GM21515 (cell line): Measurements from ENCODE around the gene SPNS3.

Source experiments
- ATAC-seq: cut with Tn5 transposase; IDR thresholded peaks from one replicate; pipeline ENCODE4 v1.9.1; 2021; ENCODE audit not compliant: unreplicated experiment

SPNS3 gene

DNA sequence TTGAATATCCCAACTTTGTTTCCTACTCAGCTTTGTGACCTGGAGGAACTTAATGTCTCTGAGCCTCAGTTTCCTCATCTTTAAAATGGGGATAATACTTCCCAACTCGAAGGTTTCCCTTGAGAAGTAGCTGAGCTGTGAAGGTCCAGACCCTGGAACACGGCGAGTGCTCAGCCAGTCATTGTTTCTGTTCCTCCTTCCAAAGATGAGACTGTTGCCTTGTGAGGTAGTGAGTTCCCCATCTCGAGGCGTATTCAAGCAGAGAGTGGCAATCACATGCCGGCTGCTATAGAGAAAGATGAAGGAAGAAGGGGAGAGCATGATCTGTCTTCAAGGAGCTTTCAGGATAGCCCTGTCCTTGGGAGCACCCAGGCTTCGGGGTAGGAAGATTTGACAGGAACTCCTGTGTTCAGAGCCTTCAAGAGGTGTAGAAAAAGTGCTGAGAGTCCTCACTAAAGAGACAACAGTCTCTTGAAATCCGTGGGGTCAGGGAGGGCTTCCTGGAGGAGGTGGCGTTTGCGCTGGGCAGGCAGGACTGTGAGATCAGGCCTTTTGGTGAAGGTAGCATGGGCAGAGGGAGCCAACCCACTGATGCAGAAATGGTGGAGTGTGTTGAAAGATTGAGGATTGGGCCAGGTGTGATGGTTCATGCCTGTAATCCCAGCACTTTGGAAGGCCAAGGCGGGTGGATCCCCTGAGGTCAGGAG lies 92.1 kb downstream of the SPNS3 start:
- no peak for ATAC-seq

GRCh38 chr17:4527134-4527533 lies 93.4 kb downstream of the SPNS3 start:
- no peak for ATAC-seq

GRCh38 chr17:4527566-4528125 lies 93.9 kb downstream of the SPNS3 start:
- no peak for ATAC-seq

GRCh38 chr17:4529533-4530152 lies 95.9 kb downstream of the SPNS3 start:
- ATAC-seq, result no peak

GRCh38 chr17:4530799-4531730 lies 97.3 kb downstream of the SPNS3 start:
- no peak for ATAC-seq

DNA sequence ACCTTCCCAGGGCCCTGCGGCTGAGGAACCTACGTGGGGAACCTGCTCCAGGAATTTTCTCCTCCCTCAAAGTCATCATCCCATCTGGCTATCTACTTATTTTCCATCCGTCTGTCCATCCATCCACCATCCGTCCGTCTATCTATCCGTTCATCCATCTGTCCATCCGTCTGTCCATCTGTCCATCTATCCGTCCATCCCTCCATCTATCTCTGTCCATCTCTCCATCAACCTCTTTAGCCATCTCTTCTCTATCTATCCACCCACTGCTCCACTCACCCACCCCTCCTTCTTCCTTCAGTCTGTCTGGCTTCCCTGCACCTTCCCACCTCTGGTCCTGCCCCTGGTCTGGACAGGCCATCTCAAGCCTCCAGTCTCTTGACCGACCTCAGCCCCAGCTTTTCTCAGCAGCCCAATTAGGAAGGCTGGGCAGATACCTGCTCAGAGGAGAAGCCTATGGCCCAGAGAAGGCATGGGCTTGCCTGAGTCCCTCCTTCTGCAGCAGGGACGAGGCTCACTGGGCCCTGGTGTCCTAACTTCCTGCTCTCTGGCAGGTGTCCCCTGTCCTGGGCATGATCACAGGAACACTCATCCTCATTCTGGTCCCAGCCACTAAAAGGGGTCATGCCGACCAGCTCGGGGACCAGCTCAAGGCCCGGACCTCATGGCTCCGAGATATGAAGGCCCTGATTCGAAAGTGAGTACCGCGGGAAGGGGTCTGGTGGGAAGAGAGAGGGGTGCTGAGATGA lies 98.4 kb downstream of the SPNS3 start:
- ATAC-seq, result no peak

GRCh38 chr17:4532860-4533522 lies 99.3 kb downstream of the SPNS3 start:
- no peak for ATAC-seq

DNA sequence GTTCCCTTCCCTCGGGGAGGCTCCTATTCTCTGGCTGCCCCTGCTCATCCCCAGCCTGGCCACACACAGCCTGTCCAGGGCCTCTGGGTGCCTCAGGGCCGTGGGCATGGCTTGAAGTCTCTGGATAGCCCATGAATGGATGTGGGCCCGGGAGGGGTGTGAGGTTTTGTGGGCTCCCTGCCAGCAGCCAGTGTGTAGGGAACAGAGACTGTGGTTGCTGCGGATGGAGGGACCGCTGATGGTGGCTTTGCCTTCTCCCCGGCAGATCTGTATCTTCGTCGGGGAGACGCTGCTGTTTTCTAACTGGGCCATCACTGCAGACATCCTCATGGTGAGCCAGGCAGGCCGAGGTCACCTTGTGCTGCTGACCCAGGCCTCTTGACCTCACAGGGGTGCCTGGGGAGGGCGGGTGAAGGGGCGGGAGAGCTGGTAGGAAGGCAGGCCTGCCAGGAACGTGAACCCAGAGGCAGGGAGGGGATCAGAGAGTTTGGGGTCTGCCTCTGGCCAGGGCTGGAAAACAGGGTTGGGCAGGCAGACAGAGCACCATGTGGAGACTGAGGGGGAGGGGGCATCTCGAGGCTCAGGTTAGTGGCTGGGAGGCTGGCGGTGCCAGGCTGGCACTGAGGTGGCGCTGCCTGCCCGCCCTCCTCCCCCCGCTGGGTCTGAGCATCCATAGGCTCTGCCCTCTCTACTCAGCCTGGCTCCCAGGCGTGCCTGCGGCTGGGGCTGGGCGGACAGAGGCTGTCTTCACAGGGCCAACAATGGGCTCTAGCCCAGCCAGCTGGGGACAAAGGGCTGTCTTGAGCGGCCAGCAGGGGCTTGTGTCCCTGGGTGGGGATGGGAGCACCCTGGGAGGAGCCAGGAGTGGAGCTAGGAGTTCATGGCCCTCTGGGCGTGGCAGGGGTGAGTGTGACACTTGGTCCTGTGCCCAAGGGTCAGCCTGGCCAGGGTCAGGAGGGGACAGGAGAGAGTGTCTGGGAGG lies 100.1 kb downstream of the SPNS3 start:
- no peak for ATAC-seq

DNA sequence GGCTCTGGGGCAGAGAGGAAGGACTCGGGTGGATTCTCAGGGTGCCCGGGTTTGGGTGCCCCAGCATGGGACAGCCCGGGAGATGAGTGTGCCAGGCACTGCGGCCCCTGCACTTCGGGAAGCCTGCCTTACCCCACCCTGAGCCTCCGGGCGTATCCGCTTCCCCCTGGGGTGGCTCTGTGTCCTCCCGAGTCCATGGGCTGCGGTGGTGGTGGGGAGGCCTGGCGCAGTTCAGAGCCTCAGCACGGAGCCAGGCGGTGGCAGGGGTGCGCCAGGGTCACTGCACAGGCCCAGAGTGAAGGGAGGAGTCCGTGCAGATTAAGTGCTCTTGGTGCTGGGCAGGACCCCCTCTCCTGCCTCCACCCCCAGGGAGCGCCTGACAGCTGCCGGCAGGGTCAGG lies 100.8 kb downstream of the SPNS3 start:
- no peak for ATAC-seq

DNA sequence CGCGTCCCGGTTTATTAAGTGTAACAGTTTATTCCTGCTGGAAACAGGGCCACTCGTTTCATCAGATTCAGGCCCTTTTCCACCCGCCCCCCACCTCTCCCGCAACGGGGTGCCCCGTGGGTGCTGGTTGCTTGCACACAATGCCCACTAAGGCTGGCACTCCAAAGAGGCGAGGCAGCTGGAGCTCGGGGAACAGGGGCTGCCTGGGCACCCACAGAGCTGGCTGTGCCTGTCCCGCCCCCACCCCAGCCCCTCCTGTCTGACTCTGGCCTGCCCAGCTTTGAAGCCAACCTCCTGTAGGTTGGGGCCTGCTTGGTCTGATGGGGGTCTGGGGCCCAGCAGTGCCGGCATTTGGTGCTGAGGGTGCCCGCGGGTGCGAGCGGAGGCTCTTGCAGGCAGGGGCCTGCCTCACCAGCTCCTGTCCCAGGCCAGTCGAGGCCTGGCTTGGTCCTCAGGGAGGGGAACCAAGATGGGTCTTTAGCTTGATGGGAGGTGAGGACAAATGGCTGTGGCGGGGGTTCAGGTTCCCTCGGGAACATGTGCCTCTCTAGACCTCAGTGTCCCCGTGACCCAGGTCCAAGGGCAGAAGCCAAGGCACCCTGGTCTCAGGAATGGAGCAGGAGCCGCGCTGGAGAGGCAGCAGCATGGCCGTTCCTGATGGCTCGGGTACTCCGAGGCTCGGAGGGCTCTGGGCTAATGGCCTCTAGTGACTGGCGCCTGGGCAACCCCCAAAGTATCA lies 101.4 kb downstream of the SPNS3 start:
- ATAC-seq, result no peak

- ATAC-seq, result no peak
Measured at GRCh38 chr17:4535667-4536258, 102.0 kb downstream of the SPNS3 start.

- ATAC-seq, result no peak
Measured at GRCh38 chr17:4536259-4536741, 102.6 kb downstream of the SPNS3 start.

GRCh38 chr17:4536742-4537411 lies 103.1 kb downstream of the SPNS3 start:
- ATAC-seq, result no peak
